Esophagus muscularis mucosa (tissue), 3 donors: ENCODE measurements around the gene ANKRD29.

Experiments
- POLR2A ChIP-seq: fragments of 450-650 bp; IDR thresholded peaks from one replicate; pipeline ENCODE4 v1.6.1; 2017; ENCODE audit warnings: antibody characterized with exemption, moderate library complexity, mild to moderate bottlenecking, low read depth
- POLR2AphosphoS5 ChIP-seq, 2 donors: sonication (generic); formaldehyde crosslinking; IDR thresholded peaks; one replicate each; pipeline ENCODE4 v1.6.1; 2017; ENCODE audit warnings: antibody characterized with exemption in 2 of 2
- TF ChIP-seq, protein P1 (sequence below), 3 experiments: fragments of 200-600 bp in 2 of 3; fragments of 450-650 bp in 1 of 3; sonication (generic) in 2 of 3; IDR thresholded peaks; one replicate each; pipeline ENCODE4 v1.5.1; 2017 to 2019; ENCODE audit warnings: antibody characterized with exemption in 3 of 3, mild to moderate bottlenecking in 2 of 3, moderate library complexity in 1 of 3

DNA sequence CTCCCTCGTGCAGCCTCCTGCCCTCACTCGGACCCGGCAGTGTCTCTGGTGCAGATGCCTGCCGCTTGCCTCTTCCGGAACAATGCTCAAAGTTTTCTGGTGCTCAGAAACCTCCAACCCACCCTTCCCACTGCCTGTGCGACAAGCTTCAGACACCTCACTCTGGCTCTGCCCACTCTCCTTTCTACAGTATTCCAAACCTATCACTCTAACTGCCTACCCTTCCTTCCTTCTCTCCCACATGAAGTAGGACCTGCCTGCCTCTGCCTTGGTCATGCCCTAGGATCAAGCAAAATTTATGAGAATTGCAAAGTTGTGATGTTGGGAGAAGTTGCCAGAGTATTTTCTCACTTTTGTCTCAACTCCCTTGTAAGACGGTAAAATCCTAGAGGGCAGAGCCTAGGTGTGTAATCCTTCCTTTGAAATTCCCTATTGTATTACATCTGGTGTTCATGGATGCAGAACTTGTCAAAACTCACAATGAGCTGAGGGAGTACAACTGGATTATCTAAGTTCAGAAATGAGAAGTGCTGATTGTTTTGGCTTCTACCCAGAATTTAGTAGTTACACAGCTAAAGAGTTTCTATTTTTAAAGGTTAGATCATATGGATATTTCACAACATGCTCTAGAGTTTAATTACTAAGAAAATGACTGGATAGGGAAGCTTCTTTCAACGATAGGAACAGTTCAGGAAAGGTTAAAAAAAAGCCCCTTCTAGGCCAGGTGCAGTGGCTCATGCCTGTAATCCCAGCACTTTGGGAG is 83.6 kb downstream of the ANKRD29 start:
- TF ChIP-seq, protein P1, sequence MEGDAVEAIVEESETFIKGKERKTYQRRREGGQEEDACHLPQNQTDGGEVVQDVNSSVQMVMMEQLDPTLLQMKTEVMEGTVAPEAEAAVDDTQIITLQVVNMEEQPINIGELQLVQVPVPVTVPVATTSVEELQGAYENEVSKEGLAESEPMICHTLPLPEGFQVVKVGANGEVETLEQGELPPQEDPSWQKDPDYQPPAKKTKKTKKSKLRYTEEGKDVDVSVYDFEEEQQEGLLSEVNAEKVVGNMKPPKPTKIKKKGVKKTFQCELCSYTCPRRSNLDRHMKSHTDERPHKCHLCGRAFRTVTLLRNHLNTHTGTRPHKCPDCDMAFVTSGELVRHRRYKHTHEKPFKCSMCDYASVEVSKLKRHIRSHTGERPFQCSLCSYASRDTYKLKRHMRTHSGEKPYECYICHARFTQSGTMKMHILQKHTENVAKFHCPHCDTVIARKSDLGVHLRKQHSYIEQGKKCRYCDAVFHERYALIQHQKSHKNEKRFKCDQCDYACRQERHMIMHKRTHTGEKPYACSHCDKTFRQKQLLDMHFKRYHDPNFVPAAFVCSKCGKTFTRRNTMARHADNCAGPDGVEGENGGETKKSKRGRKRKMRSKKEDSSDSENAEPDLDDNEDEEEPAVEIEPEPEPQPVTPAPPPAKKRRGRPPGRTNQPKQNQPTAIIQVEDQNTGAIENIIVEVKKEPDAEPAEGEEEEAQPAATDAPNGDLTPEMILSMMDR (IDR thresholded peaks at IDR 0.05): no peak
- no peak for TF ChIP-seq POLR2A
- no peak for TF ChIP-seq POLR2AphosphoS5 (IDR thresholded peaks at IDR 0.05)
